ENCODE results near the gene INTS11. TPM values are rescaled to one million over a fixed set of nuclear protein-coding genes. Genes with fewer than 3 reads are reported as not detected.

Gene INTS11
- total and polyA plus RNA-seq, 8 donors = 59.5 to 520 (median 143) TPM

DNA sequence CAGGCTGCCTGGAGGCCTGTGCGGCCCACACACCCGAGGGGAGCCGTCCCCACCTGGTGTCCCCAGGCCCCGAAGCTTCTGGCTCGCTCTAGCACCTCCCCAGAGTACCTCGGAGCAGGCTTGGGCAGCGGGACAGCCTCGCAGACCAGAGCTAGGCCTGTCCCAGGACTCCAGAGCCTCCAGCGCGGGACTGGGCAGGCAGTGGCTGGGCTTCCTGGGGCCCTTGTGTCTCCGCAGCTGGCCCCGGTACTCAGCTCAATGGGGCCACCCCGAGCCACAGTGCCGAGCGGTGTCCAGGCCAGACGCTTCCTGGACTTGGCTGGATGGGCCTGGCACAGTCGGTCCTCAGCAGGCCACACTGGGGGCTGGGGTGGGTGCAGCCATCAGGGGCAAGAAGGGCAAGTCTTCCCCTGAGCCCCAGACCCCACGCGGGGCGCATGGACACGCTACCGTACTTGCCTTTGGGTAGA is 39.3 kb downstream of the INTS11 start:
- Histone ChIP-seq H3K4me1 (peaks cover 12 to 26% (median 18%) of the 10 kb centered on the region in 4 donors), H3K36me3 (no peaks in the 10 kb centered on the region), H3K27ac (no peak overlapping the region), H3K4me3 (no peak overlapping the region), H3K9me3 (no peaks in the 10 kb centered on the region), H3K27me3 (peaks cover 0 to 37% (median 6%) of the 10 kb centered on the region in 3 donors)
- TF ChIP-seq, protein P1, sequence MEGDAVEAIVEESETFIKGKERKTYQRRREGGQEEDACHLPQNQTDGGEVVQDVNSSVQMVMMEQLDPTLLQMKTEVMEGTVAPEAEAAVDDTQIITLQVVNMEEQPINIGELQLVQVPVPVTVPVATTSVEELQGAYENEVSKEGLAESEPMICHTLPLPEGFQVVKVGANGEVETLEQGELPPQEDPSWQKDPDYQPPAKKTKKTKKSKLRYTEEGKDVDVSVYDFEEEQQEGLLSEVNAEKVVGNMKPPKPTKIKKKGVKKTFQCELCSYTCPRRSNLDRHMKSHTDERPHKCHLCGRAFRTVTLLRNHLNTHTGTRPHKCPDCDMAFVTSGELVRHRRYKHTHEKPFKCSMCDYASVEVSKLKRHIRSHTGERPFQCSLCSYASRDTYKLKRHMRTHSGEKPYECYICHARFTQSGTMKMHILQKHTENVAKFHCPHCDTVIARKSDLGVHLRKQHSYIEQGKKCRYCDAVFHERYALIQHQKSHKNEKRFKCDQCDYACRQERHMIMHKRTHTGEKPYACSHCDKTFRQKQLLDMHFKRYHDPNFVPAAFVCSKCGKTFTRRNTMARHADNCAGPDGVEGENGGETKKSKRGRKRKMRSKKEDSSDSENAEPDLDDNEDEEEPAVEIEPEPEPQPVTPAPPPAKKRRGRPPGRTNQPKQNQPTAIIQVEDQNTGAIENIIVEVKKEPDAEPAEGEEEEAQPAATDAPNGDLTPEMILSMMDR (IDR thresholded peaks at IDR 0.05) = no peak
- no peak for TF ChIP-seq EP300 (IDR thresholded peaks at IDR 0.05)
- TF ChIP-seq POLR2AphosphoS5 (IDR thresholded peaks at IDR 0.05) = no peak
- TF ChIP-seq POLR2A (IDR thresholded peaks at IDR 0.05) = no peak
- intact Hi-C loops (cut with DNase I; ENCODE audit: low total_unique reads) = no loop called here
- DNase-seq = no peak
- WGBS, 5 donors = 81 to 93% (median 90%) methylated on average over 12 to 22 of the region's 22 CpGs

DNA sequence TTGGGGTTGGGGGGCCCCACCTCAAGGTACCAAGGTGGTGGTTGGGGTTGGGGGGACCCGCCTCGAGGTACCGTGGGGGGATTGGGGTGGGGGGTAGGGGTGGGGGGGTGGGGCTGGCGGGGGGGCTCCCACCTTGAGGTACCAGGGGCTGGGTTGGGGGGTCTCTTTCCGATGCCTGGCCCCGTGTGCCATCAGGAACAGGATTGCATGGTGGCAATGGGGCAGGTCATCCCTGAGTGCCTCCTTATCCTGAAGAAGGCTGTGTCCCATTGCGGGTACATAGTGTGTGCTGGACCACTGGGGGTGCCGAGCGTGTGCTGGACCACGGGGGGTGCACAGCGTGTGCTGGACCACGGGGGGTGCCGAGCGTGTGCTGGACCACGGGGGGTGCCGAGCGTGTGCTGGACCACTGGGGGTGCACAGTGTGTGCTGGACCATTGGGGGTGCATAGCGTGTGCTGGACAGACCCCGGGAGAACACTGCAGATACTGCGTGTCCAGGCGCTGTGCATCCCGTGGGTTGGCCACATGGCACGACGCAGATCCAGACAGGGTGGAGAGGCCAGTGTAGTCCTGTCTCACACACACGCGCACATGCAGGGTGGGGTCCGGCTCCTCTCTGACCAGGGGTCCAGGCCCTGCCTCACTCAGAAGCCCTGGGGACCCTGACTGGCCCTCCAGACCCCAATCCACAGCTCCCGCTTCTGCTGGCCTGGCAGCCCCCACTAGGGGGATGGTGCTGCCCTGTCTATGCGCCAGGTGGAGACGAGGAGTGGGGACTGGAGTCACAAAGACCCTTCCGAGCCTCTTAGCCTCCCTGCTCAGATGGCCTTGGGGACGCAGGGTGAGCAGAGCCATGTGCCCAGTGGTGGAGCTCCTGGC is 40.0 kb downstream of the INTS11 start:
- no peak for DNase-seq
- Histone ChIP-seq H3K27me3 (peaks cover 0 to 37% (median 6%) of the 10 kb centered on the region in 3 donors), H3K36me3 (no peaks in the 10 kb centered on the region), H3K9me3 (no peaks in the 10 kb centered on the region), H3K27ac (no peak overlapping the region), H3K4me1 (peaks cover 12 to 25% (median 17%) of the 10 kb centered on the region in 4 donors), H3K4me3 (no peak overlapping the region)
- TF ChIP-seq, protein P1 (IDR thresholded peaks at IDR 0.05) = no peak
- no peak for TF ChIP-seq POLR2AphosphoS5 (IDR thresholded peaks at IDR 0.05)
- no peak for TF ChIP-seq EP300 (IDR thresholded peaks at IDR 0.05)
- no peak for TF ChIP-seq POLR2A (IDR thresholded peaks at IDR 0.05)
- intact Hi-C loops (cut with DNase I; ENCODE audit: low total_unique reads) = no loop called here
- 80 to 89% (median 87%) methylated on average over 13 to 32 of the region's 32 CpGs for WGBS, 5 donors

DNA sequence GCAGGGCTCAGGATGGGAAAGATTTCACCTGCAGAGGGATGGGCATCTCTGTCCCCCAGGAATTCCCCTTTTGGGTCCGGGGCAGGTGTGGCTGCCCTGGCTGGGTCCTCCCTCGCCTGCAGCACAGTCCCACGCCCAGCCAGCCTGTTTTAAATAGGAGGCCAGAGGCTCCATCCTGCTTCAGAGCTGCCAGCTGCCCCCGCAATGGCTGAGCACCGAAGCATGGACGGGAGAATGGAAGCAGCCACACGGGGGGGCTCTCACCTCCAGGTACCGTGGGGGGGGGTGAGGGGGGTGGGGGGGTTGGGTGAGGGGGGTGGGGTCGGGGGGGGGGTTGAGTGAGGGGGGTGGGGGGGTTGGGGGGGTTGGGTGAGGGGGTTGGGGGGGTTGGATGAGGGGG is 40.6 kb downstream of the INTS11 start:
- TF ChIP-seq POLR2A (IDR thresholded peaks at IDR 0.05) = no peak
- TF ChIP-seq EP300 (IDR thresholded peaks at IDR 0.05) = no peak
- TF ChIP-seq POLR2AphosphoS5 (IDR thresholded peaks at IDR 0.05) = no peak
- TF ChIP-seq, protein P1 (IDR thresholded peaks at IDR 0.05) = no peak
- 6 to 26% (median 11%) methylated on average over 3 to 8 of the region's 9 CpGs for WGBS, 5 donors
- H3K4me3 ChIP-seq = no peak overlapping the region
- no peak overlapping the region for H3K27ac ChIP-seq
- intact Hi-C loops (cut with DNase I; ENCODE audit: low total_unique reads) = no loop called here
- H3K4me1 ChIP-seq = peaks cover 12 to 25% (median 17%) of the 10 kb centered on the region in 4 donors
- no peaks in the 10 kb centered on the region for H3K36me3 ChIP-seq
- no peak for DNase-seq
- H3K9me3 ChIP-seq = no peaks in the 10 kb centered on the region
- H3K27me3 ChIP-seq = peaks cover 0 to 37% (median 6%) of the 10 kb centered on the region in 3 donors

DNA sequence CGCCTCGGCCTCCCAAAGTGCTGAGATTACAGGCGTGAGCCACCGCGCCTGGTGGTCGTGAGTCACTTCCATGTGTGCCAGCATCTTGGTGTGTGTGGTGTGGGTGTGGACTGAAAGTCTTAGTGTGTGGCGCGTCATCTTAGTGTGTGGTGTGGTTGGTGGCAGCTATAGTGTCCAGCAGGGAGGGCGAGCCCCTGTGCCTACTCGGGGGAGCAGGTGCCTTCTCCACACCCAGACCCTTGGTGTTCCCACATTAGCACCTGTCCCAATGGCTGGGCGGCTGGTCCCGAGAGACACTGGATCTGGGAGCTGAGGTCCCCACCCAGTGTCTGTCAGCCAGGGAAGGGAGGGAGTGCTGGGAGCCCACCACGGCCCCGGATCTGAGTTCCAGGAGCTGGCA is 41.5 kb downstream of the INTS11 start:
- Histone ChIP-seq H3K27ac (no peak overlapping the region), H3K4me3 (no peak overlapping the region), H3K36me3 (no peaks in the 10 kb centered on the region), H3K9me3 (no peaks in the 10 kb centered on the region), H3K4me1 (peaks cover 12 to 25% (median 17%) of the 10 kb centered on the region in 4 donors), H3K27me3 (peaks cover 0 to 37% (median 6%) of the 10 kb centered on the region in 3 donors)
- intact Hi-C loops (cut with DNase I; ENCODE audit: low total_unique reads) = no loop called here
- no peak for DNase-seq
- TF ChIP-seq POLR2AphosphoS5 (IDR thresholded peaks at IDR 0.05) = no peak
- no peak for TF ChIP-seq POLR2A (IDR thresholded peaks at IDR 0.05)
- no peak for TF ChIP-seq EP300 (IDR thresholded peaks at IDR 0.05)
- TF ChIP-seq, protein P1 (IDR thresholded peaks at IDR 0.05) = no peak
- 74 to 84% (median 78%) methylated on average over 9 to 14 of the region's 14 CpGs for WGBS, 5 donors

Measured in stomach (tissue), 9 donors.